Esophagus muscularis mucosa (tissue), 4 donors: ENCODE data around the gene PTPN5.

Source experiments
- EP300 ChIP-seq: sonication (generic); formaldehyde crosslinking; IDR thresholded peaks from one replicate; pipeline ENCODE4 v1.6.1; 2017; ENCODE audit warnings: antibody characterized with exemption
- POLR2A ChIP-seq: fragments of 450-650 bp; IDR thresholded peaks from one replicate; pipeline ENCODE4 v1.6.1; 2017; ENCODE audit warnings: antibody characterized with exemption, moderate library complexity, mild to moderate bottlenecking, low read depth
- POLR2AphosphoS5 ChIP-seq, 2 donors: sonication (generic); formaldehyde crosslinking; IDR thresholded peaks; one replicate each; pipeline ENCODE4 v1.6.1; 2017; ENCODE audit warnings: antibody characterized with exemption in 2 of 2
- TF ChIP-seq, protein P1 (sequence below), 3 experiments: fragments of 200-600 bp in 2 of 3; fragments of 450-650 bp in 1 of 3; sonication (generic) in 2 of 3; IDR thresholded peaks; one replicate each; pipeline ENCODE4 v1.5.1; 2017 to 2019; ENCODE audit warnings: antibody characterized with exemption in 3 of 3, mild to moderate bottlenecking in 2 of 3, moderate library complexity in 1 of 3

- TF ChIP-seq, protein P1, sequence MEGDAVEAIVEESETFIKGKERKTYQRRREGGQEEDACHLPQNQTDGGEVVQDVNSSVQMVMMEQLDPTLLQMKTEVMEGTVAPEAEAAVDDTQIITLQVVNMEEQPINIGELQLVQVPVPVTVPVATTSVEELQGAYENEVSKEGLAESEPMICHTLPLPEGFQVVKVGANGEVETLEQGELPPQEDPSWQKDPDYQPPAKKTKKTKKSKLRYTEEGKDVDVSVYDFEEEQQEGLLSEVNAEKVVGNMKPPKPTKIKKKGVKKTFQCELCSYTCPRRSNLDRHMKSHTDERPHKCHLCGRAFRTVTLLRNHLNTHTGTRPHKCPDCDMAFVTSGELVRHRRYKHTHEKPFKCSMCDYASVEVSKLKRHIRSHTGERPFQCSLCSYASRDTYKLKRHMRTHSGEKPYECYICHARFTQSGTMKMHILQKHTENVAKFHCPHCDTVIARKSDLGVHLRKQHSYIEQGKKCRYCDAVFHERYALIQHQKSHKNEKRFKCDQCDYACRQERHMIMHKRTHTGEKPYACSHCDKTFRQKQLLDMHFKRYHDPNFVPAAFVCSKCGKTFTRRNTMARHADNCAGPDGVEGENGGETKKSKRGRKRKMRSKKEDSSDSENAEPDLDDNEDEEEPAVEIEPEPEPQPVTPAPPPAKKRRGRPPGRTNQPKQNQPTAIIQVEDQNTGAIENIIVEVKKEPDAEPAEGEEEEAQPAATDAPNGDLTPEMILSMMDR (IDR thresholded peaks at IDR 0.05): no peak
- no peak for TF ChIP-seq POLR2AphosphoS5 (IDR thresholded peaks at IDR 0.05)
- no peak for TF ChIP-seq POLR2A
- TF ChIP-seq EP300: no peak
These were observed 85.8 kb downstream of the PTPN5 start for GRCh38 chr11:18705651-18706281.
